Keratinocyte (primary cell): ENCODE results near the gene PRAC1. TPM values are rescaled to one million over a fixed set of nuclear protein-coding genes. Genes with fewer than 3 reads are reported as not detected.

ENCODE experiments used
- DNase-seq: peaks from one replicate; pipeline ENCODE4 v3.0.0-alpha.2; 2011; ENCODE audit warnings: low read depth, missing footprints, low spot score
- FAIRE-seq: peaks from 2 replicates; lab custom pipeline; 2011; peaks lifted over from hg19 to GRCh38; lab: Jason Lieb, UNC
- H2AFZ ChIP-seq: 2 replicates; pipeline ENCODE4 v1.6.0; 2012; ENCODE audit warnings: low read length, control low read depth, inconsistent platforms; ENCODE audit not compliant: control insufficient read depth
- H3K27ac ChIP-seq: 2 replicates; pipeline ENCODE4 v1.5.1; 2011; ENCODE audit warnings: low read length; ENCODE audit not compliant: control insufficient read depth, insufficient read depth
- H3K27me3 ChIP-seq: 3 replicates; pipeline ENCODE4 v1.6.0; 2011; ENCODE audit warnings: low read length; ENCODE audit not compliant: control insufficient read depth, insufficient read depth; ENCODE audit errors: extremely low read depth
- H3K36me3 ChIP-seq, 2 experiments: 2 replicates in 1 of 2; 3 replicates in 1 of 2; pipeline ENCODE4 v1.5.1; 2011; ENCODE audit warnings: low read length in 2 of 2, mild to moderate bottlenecking in 1 of 2; ENCODE audit not compliant: control insufficient read depth in 2 of 2, insufficient read depth in 2 of 2; ENCODE audit errors: extremely low read depth in 1 of 2
- H3K4me1 ChIP-seq: 3 replicates; pipeline ENCODE4 v1.5.1; 2011; ENCODE audit warnings: low read length; ENCODE audit not compliant: control insufficient read depth, insufficient read depth; ENCODE audit errors: extremely low read depth
- H3K4me2 ChIP-seq: 3 replicates; pipeline ENCODE4 v1.6.0; 2011; ENCODE audit warnings: low read depth, low read length; ENCODE audit not compliant: control insufficient read depth, insufficient read depth; ENCODE audit errors: extremely low read depth
- H3K4me3 ChIP-seq, 3 experiments: fragments of 200-600 bp in 1 of 3; sonication (generic) in 1 of 3; 2 replicates in 2 of 3; 3 replicates in 1 of 3; pipeline ENCODE4 v1.5.1; 2011 to 2016; ENCODE audit warnings: low read length in 3 of 3, mild to moderate bottlenecking in 3 of 3, control low read depth in 2 of 3, inconsistent platforms in 1 of 3, low read depth in 1 of 3, mixed read lengths in 1 of 3, mixed run types in 1 of 3, moderate library complexity in 1 of 3; ENCODE audit not compliant: control insufficient read depth in 2 of 3, insufficient read depth in 2 of 3; ENCODE audit errors: extremely low read depth in 1 of 3
- H3K79me2 ChIP-seq: 2 replicates; pipeline ENCODE4 v1.6.0; 2012; ENCODE audit warnings: low read length; ENCODE audit not compliant: control insufficient read depth, insufficient read depth
- H3K9ac ChIP-seq: 3 replicates; pipeline ENCODE4 v1.6.0; 2011; ENCODE audit warnings: low read length; ENCODE audit not compliant: control insufficient read depth, insufficient read depth; ENCODE audit errors: extremely low read depth
- H3K9me1 ChIP-seq: 3 replicates; pipeline ENCODE4 v1.6.0; 2011; ENCODE audit warnings: low read length; ENCODE audit not compliant: control insufficient read depth, insufficient read depth; ENCODE audit errors: extremely low read depth
- H3K9me3 ChIP-seq: 2 replicates; pipeline ENCODE4 v1.5.1; 2012; ENCODE audit warnings: low read depth, low read length; ENCODE audit not compliant: control insufficient read depth
- H4K20me1 ChIP-seq: 3 replicates; pipeline ENCODE4 v1.6.0; 2011; ENCODE audit warnings: low read length; ENCODE audit not compliant: control insufficient read depth, insufficient read depth; ENCODE audit errors: extremely low read depth
- CTCF ChIP-seq, 3 experiments: IDR thresholded peaks in 1 of 3; conservative IDR thresholded peaks in 1 of 3; optimal IDR thresholded peaks in 1 of 3; 2 replicates in 2 of 3; 3 replicates in 1 of 3; pipeline versions ENCODE3 to v1.5.1; 2011; ENCODE audit warnings: low read length in 3 of 3, mild to moderate bottlenecking in 3 of 3, moderate library complexity in 2 of 3, control low read depth in 1 of 3, inconsistent platforms in 1 of 3; ENCODE audit not compliant: insufficient read depth in 2 of 3; ENCODE audit errors: extremely low read depth in 1 of 3
- EZH2 ChIP-seq: IDR thresholded peaks from one replicate; pipeline ENCODE4 v1.6.1; 2012; ENCODE audit warnings: inconsistent platforms, mild to moderate bottlenecking, low read length, moderate library complexity
- dilution Hi-C: fragments of 300-500 bp; cut with MboI; formaldehyde crosslinking; loops from one replicate; pipeline ENCODE4 v1.7.0; 2020; ENCODE audit warnings: low sequenced_read_pairs; ENCODE audit not compliant: extremely low pct_ligation_motif_present
- polyA plus RNA-seq, 5 experiments: library from polyadenylated mRNA; depleted of rRNA in 3 of 5; stranded (reverse) in 3 of 5; stranded (forward) in 1 of 5; unstranded in 1 of 5; fragments of >200 nt; gene quantifications; 1 replicate in 1 of 5; 2 replicates in 3 of 5; 3 replicates in 1 of 5; pipeline versions ENCODE4 v1.2.1 to v1.2.3, GENCODE V29; 2011 to 2012; ENCODE audit warnings: missing spikeins in 2 of 5, low read depth in 1 of 5, low replicate concordance in 1 of 5

Gene PRAC1
- polyA plus RNA-seq, 1 donor (not counting 4 experiments of a cell fraction or from before 2014, with no cell fraction given), result not detected

DNA sequence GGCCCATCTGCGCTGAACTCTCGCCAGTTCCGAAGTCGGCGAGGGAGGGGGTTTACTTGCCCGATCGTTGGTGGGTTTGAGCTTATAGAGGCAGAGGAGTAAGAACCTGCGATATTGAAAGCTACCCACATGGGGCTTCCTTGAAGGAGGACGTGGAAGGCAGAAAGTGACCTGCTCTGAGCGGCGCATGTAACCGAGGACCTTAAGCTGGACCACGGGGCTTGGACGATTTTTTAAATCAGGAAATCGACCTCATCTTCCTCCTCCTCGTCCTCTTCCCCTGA lies 2.6 kb upstream of the PRAC1 start:
- H3K4me3 ChIP-seq, result no peak overlapping the region
- H4K20me1 ChIP-seq, result peaks cover 3% of the 10 kb centered on the region
- H3K4me2 ChIP-seq, result no peak overlapping the region
- no peaks in the 10 kb centered on the region for H3K79me2 ChIP-seq
- no peak overlapping the region for H2AFZ ChIP-seq
- DNase-seq (no peak), FAIRE-seq (no peak)
- no peaks in the 10 kb centered on the region for H3K9me3 ChIP-seq
- H3K27ac ChIP-seq, result no peak overlapping the region
- H3K27me3 ChIP-seq, result peaks cover 100% of the 10 kb centered on the region
- no peaks in the 10 kb centered on the region for H3K9me1 ChIP-seq
- H3K9ac ChIP-seq, result no peak overlapping the region
- dilution Hi-C loops, result no loop called here
- no peak for TF ChIP-seq CTCF (optimal IDR thresholded peaks at IDR 0.05 in 1 of 3, IDR thresholded peaks at IDR 0.05 in 1 of 3, conservative IDR thresholded peaks at IDR 0.05 in 1 of 3; ENCODE audit: extremely low read depth in 1 of 3, insufficient read depth in 2 of 3, low read length in 3 of 3)
- TF ChIP-seq EZH2, result no peak
- H3K4me1 ChIP-seq, result peaks cover 4% of the 10 kb centered on the region
- H3K36me3 ChIP-seq, result no peaks in the 10 kb centered on the region

- peaks cover 4% of the 10 kb centered on the region for H3K4me1 ChIP-seq
- H3K36me3 ChIP-seq, result no peaks in the 10 kb centered on the region
- dilution Hi-C loops, result no loop called here
Measured at GRCh38 chr17:48724251-48725003, 2.1 kb upstream of the PRAC1 start.

More at GRCh38 chr17:48724251-48725003, 2.1 kb upstream of the PRAC1 start:
- Histone ChIP-seq H4K20me1 (peaks cover 3% of the 10 kb centered on the region), H3K4me2 (no peak overlapping the region), H3K9ac (no peak overlapping the region), H3K4me3 (no peak overlapping the region), H3K9me3 (no peaks in the 10 kb centered on the region), H2AFZ (no peak overlapping the region), H3K27ac (no peak overlapping the region), H3K9me1 (no peaks in the 10 kb centered on the region), H3K27me3 (peaks cover 100% of the 10 kb centered on the region), H3K79me2 (no peaks in the 10 kb centered on the region)
- FAIRE-seq (peak; percentile 44), DNase-seq (no peak)
- TF ChIP-seq CTCF (optimal IDR thresholded peaks at IDR 0.05 in 1 of 3, IDR thresholded peaks at IDR 0.05 in 1 of 3, conservative IDR thresholded peaks at IDR 0.05 in 1 of 3; ENCODE audit: extremely low read depth in 1 of 3, insufficient read depth in 2 of 3, low read length in 3 of 3) (peak; percentile 67 to 71 (median 67)), EZH2 (no peak)
